ENCODE results near the gene DSCAM.

Gene DSCAM

GRCh38 chr21:40166291-40166843 is 680.6 kb downstream of the DSCAM start:
- no peak for TF ChIP-seq SPI1 (IDR thresholded peaks at IDR 0.05; ENCODE audit: borderline replicate concordance, low read depth)
- no peak for TF ChIP-seq POLR2AphosphoS5 (IDR thresholded peaks at IDR 0.05; ENCODE audit: low read depth)
- no peak for TF ChIP-seq REST (IDR thresholded peaks at IDR 0.05; ENCODE audit: insufficient replicate concordance, low read depth)
- TF ChIP-seq GABPA (IDR thresholded peaks at IDR 0.05; ENCODE audit: low read depth), result no peak
- no peak for TF ChIP-seq CTCF (IDR thresholded peaks at IDR 0.05; ENCODE audit: insufficient read depth, low read length)
- no peak for DNase-seq (ENCODE audit: low read depth in 1 of 2, low spot score in 1 of 2)
- Histone ChIP-seq H3K4me3 (replicated peaks; ENCODE audit: insufficient read depth, low read length) (no peak overlapping the region), H3K27me3 (ENCODE audit: insufficient read depth, poor library complexity, severe bottlenecking) (no peaks in the 10 kb centered on the region), H3K27ac (replicated peaks) (no peak overlapping the region)

GRCh38 chr21:40165773-40166070 is 681.2 kb downstream of the DSCAM start:
- no peaks in the 10 kb centered on the region for H3K27me3 ChIP-seq (ENCODE audit: insufficient read depth, poor library complexity, severe bottlenecking)
- no peak for DNase-seq (ENCODE audit: low read depth in 1 of 2, low spot score in 1 of 2)
- H3K27ac ChIP-seq (replicated peaks), result no peak overlapping the region
- TF ChIP-seq REST (IDR thresholded peaks at IDR 0.05; ENCODE audit: insufficient replicate concordance, low read depth) (no peak), SPI1 (IDR thresholded peaks at IDR 0.05; ENCODE audit: borderline replicate concordance, low read depth) (no peak), GABPA (IDR thresholded peaks at IDR 0.05; ENCODE audit: low read depth) (no peak), CTCF (IDR thresholded peaks at IDR 0.05; ENCODE audit: insufficient read depth, low read length) (no peak), POLR2AphosphoS5 (IDR thresholded peaks at IDR 0.05; ENCODE audit: low read depth) (no peak)
- no peak overlapping the region for H3K4me3 ChIP-seq (replicated peaks; ENCODE audit: insufficient read depth, low read length)

- TF ChIP-seq POLR2AphosphoS5 (IDR thresholded peaks at IDR 0.05; ENCODE audit: low read depth) (no peak), CTCF (IDR thresholded peaks at IDR 0.05; ENCODE audit: insufficient read depth, low read length) (no peak), SPI1 (IDR thresholded peaks at IDR 0.05; ENCODE audit: borderline replicate concordance, low read depth) (no peak), REST (IDR thresholded peaks at IDR 0.05; ENCODE audit: insufficient replicate concordance, low read depth) (no peak), GABPA (IDR thresholded peaks at IDR 0.05; ENCODE audit: low read depth) (no peak)
- H3K27ac ChIP-seq (replicated peaks), result no peak overlapping the region
Observed at GRCh38 chr21:40164905-40165772, 681.8 kb downstream of the DSCAM start.

More at GRCh38 chr21:40164905-40165772, 681.8 kb downstream of the DSCAM start:
- H3K27me3 ChIP-seq (ENCODE audit: insufficient read depth, poor library complexity, severe bottlenecking), result no peaks in the 10 kb centered on the region
- no peak for DNase-seq (ENCODE audit: low read depth in 1 of 2, low spot score in 1 of 2)
- no peak overlapping the region for H3K4me3 ChIP-seq (replicated peaks; ENCODE audit: insufficient read depth, low read length)
